Endothelial cell of umbilical vein (primary cell): ENCODE measurements around the gene CCDC82.
A peak's percentile ranks its signal among the peaks of the same experiment; 100 is the strongest.

ENCODE experiments used
- CTCF ChIP-seq, 2 donors: IDR thresholded peaks; 1 replicate in 1 of 2; 2 replicates in 1 of 2; pipeline ENCODE4 v1.5.1; 2011; ENCODE audit warnings: low read length in 2 of 2, mild to moderate bottlenecking in 2 of 2, moderate library complexity in 2 of 2, control low read depth in 1 of 2, inconsistent platforms in 1 of 2, low read depth in 1 of 2; ENCODE audit not compliant: insufficient read depth in 1 of 2; ENCODE audit errors: extremely low read depth in 1 of 2
- MYC ChIP-seq: IDR thresholded peaks from one replicate; pipeline ENCODE4 v1.6.1; 2011; ENCODE audit warnings: mild to moderate bottlenecking, low read depth, low read length
- POLR2A ChIP-seq: IDR thresholded peaks from 2 replicates; pipeline ENCODE4 v1.6.1; 2012; ENCODE audit warnings: low read depth, mild to moderate bottlenecking, control low read depth, low read length

- TF ChIP-seq MYC (no peak), CTCF (IDR thresholded peaks at IDR 0.05; ENCODE audit: extremely low read depth in 1 of 2, insufficient read depth in 1 of 2, low read depth in 1 of 2, low read length in 2 of 2) (no peak), POLR2A (peak; percentile 52)
Measured at GRCh38 chr11:96306933-96307775, 82.6 kb downstream of the CCDC82 start.
